ENCODE results near the gene TRIM2. TPM values are rescaled to one million over a fixed set of nuclear protein-coding genes. Genes with fewer than 3 reads are reported as not detected.

The TRIM2 gene
- total and polyA plus RNA-seq, 10 of the 15 experiments (the other 5 are each of a cell fraction or from before 2014, with no cell fraction given) = 0.06 to 0.19 (median 0.15) TPM; not detected in 3

- ChIA-PET SMC1A (ENCODE audit: uncharacterized antibody, unreplicated experiment) (no interaction called here), CTCF (interaction anchor here (0.6 kb wide), 1 partner anchor 49 kb away, joined by 3 read pairs; no protein-coding TSS in a partner anchor)
Observed at GRCh38 chr4:153217440-153217839, 13.2 kb downstream of the TRIM2 start.

More at GRCh38 chr4:153217440-153217839, 13.2 kb downstream of the TRIM2 start:
- ChIA-PET POLR2A (no interaction called here), RAD21 (ENCODE audit: unreplicated experiment) (no interaction called here)
- no peak for FAIRE-seq
- TF ChIP-seq ZNF274 (IDR thresholded peaks at IDR 0.05; ENCODE audit: insufficient read depth, insufficient read length) (no peak), CHD1 (IDR thresholded peaks at IDR 0.05; ENCODE audit: low read depth, low read length) (no peak), NKRF (conservative IDR thresholded peaks at IDR 0.05) (no peak), FOXM1 (IDR thresholded peaks at IDR 0.05; ENCODE audit: low read depth, low read length) (no peak), EED (IDR thresholded peaks at IDR 0.05; ENCODE audit: low read depth) (no peak), NR2C1 (IDR thresholded peaks at IDR 0.05) (no peak), RELB (IDR thresholded peaks at IDR 0.05; ENCODE audit: low read depth) (no peak), E4F1 (IDR thresholded peaks at IDR 0.05; ENCODE audit: borderline replicate concordance, partially characterized antibody) (no peak), SIX5 (IDR thresholded peaks at IDR 0.05; ENCODE audit: low read depth, low read length, severe bottlenecking) (no peak), PBX3 (IDR thresholded peaks at IDR 0.05; ENCODE audit: insufficient replicate concordance, low read depth, low read length) (no peak), IKZF2 (IDR thresholded peaks at IDR 0.05) (no peak), TCF12 (IDR thresholded peaks at IDR 0.05; ENCODE audit: low read depth, low read length) (no peak), TCF3 (IDR thresholded peaks at IDR 0.05; ENCODE audit: borderline replicate concordance, insufficient read depth, low read depth, low read length) (no peak), SP1 (IDR thresholded peaks at IDR 0.05; ENCODE audit: low read depth, low read length) (no peak), ZBED1 (IDR thresholded peaks at IDR 0.05; ENCODE audit: borderline replicate concordance) (no peak), ZNF24 (IDR thresholded peaks at IDR 0.05) (no peak), BCL11A (IDR thresholded peaks at IDR 0.05; ENCODE audit: low read depth, low read length) (no peak), HDGF (IDR thresholded peaks at IDR 0.05) (no peak)
- no peak for DNase-seq (ENCODE audit: low read depth, low spot score)
- Histone ChIP-seq H3K79me2 (ENCODE audit: control insufficient read depth, insufficient read depth, low read length) (no peaks in the 10 kb centered on the region), H3K4me2 (ENCODE audit: control insufficient read depth, insufficient read depth) (no peak overlapping the region), H3K27ac (ENCODE audit: control insufficient read depth, insufficient read depth) (no peak overlapping the region), H3K9me3 (replicated peaks; ENCODE audit: control insufficient read depth, insufficient read depth, low read length) (no peaks in the 10 kb centered on the region), H3K9ac (ENCODE audit: control insufficient read depth, insufficient read depth, low read length) (no peak overlapping the region), H4K20me1 (ENCODE audit: control insufficient read depth, insufficient read depth) (no peaks in the 10 kb centered on the region), H2AFZ (ENCODE audit: control insufficient read depth, low read depth, low read length) (no peak overlapping the region), H3K4me1 (ENCODE audit: control insufficient read depth, insufficient read depth, low read length) (no peaks in the 10 kb centered on the region; the same call in 1 of the 2 replicates), H3K36me3 (ENCODE audit: control insufficient read depth in 2 of 2, insufficient read depth in 2 of 2, low read length in 1 of 2) (no peaks in the 10 kb centered on the region), H3K27me3 (replicated peaks in 1 of 2; ENCODE audit: control insufficient read depth in 2 of 2, insufficient read depth in 2 of 2, low read length in 1 of 2) (peaks cover 0 to 5% of the 10 kb centered on the region in 2 experiments; a peak in 1 of 4 replicates), H3K4me3 (no peak overlapping the region)
- intact Hi-C loops (cut with micrococcal nuclease; ENCODE audit: unreplicated experiment) = no loop called here
- ATAC-seq = no peak; the same call in 2 of the 3 replicates
- no TSS peak for BruUV-seq (replicated peaks)
- in situ Hi-C loops (cut with MboI) = no loop called here
